H1 (cell line): ENCODE measurements around the gene RPL23. TPM values are rescaled to one million over a fixed set of nuclear protein-coding genes. Genes with fewer than 3 reads are reported as not detected.

ENCODE experiments used
- CTCF ChIA-PET: fragments of 300-600 bp; sonication (Branson Sonifier 250); formaldehyde crosslinking; loops from one replicate; lab custom pipeline; 2021; ENCODE audit not compliant: partially characterized antibody; lab: Charles Lee
- POLR2A ChIA-PET: fragments of 300-600 bp; sonication (Branson Sonifier 250); formaldehyde crosslinking; loops from one replicate; lab custom pipeline; 2021; ENCODE audit warnings: inconsistent platforms; ENCODE audit not compliant: partially characterized antibody; lab: Charles Lee
- DNase-seq, 2 experiments: peaks; one replicate each; pipeline versions ENCODE4 v3.0.0 to v3.0.0-alpha.2; 2010 to 2022; ENCODE audit warnings: low spot score in 2 of 2, low read depth in 1 of 2, mixed read lengths in 1 of 2
- FAIRE-seq: peaks from 2 replicates; lab custom pipeline; 2011; peaks lifted over from hg19 to GRCh38; lab: Jason Lieb, UNC
- H2AFZ ChIP-seq: 2 replicates; pipeline ENCODE4 v1.8.1; 2012; ENCODE audit warnings: low read length, inconsistent platforms
- H2AK5ac ChIP-seq: 2 replicates; pipeline ENCODE4 v1.6.1; 2013; ENCODE audit warnings: low read depth, low read length
- H2BK120ac ChIP-seq: replicated peaks from 2 replicates; pipeline ENCODE3; 2013; ENCODE audit warnings: low read depth, low read length, inconsistent platforms
- H2BK12ac ChIP-seq: 2 replicates; pipeline ENCODE4 v1.6.1; 2013; ENCODE audit warnings: low read depth, low read length
- H2BK15ac ChIP-seq: 2 replicates; pipeline ENCODE4 v1.6.1; 2013; ENCODE audit warnings: low read length
- H2BK20ac ChIP-seq: 2 replicates; pipeline ENCODE4 v1.6.1; 2013; ENCODE audit warnings: low read length
- H2BK5ac ChIP-seq: 2 replicates; pipeline ENCODE4 v1.6.1; 2013; ENCODE audit warnings: low read depth, low read length
- H3K14ac ChIP-seq: 2 replicates; pipeline ENCODE4 v1.6.1; 2013; ENCODE audit warnings: inconsistent platforms; ENCODE audit not compliant: insufficient read length
- H3K18ac ChIP-seq: 2 replicates; pipeline ENCODE4 v1.6.1; 2013; ENCODE audit warnings: low read length; ENCODE audit errors: extremely low read depth
- H3K23ac ChIP-seq: 2 replicates; pipeline ENCODE4 v1.6.1; 2013; ENCODE audit warnings: inconsistent platforms; ENCODE audit not compliant: insufficient read length
- H3K23me2 ChIP-seq: 2 replicates; pipeline ENCODE4 v1.6.1; 2013; ENCODE audit warnings: low read depth, low read length
- H3K27ac ChIP-seq: 2 replicates; pipeline ENCODE4 v1.6.1; 2011; ENCODE audit warnings: low read depth, low read length, inconsistent platforms
- H3K27me3 ChIP-seq, 4 experiments: replicated peaks in 1 of 4; 1 replicate in 1 of 4; 2 replicates in 3 of 4; pipeline versions ENCODE4 v1.6.1 to v1.8.1; 2011 to 2013; ENCODE audit warnings: low read length in 3 of 4, mild to moderate bottlenecking in 3 of 4, inconsistent platforms in 2 of 4, mixed read lengths in 2 of 4, moderate library complexity in 1 of 4; ENCODE audit not compliant: control insufficient read depth in 3 of 4, insufficient read depth in 3 of 4; ENCODE audit errors: extremely low read depth in 1 of 4
- H3K36me3 ChIP-seq, 4 experiments: 2 replicates each; pipeline versions ENCODE4 v1.6.1 to v1.8.1; 2011 to 2013; ENCODE audit warnings: mild to moderate bottlenecking in 4 of 4, low read length in 3 of 4, moderate library complexity in 2 of 4, control low read depth in 1 of 4, inconsistent platforms in 1 of 4; ENCODE audit not compliant: insufficient read depth in 4 of 4, control insufficient read depth in 2 of 4
- H3K4ac ChIP-seq: replicated peaks from 2 replicates; pipeline ENCODE3; 2013; ENCODE audit warnings: low read length, low read depth, mixed read lengths, inconsistent platforms; ENCODE audit not compliant: insufficient read length
- H3K4me1 ChIP-seq, 4 experiments: replicated peaks in 1 of 4; 1 replicate in 1 of 4; 2 replicates in 3 of 4; pipeline versions ENCODE4 v1.6.1 to v1.8.1; 2011 to 2013; ENCODE audit warnings: low read length in 3 of 4, inconsistent platforms in 2 of 4, mixed read lengths in 1 of 4; ENCODE audit not compliant: insufficient read depth in 4 of 4, control insufficient read depth in 3 of 4
- H3K4me2 ChIP-seq, 2 experiments: 2 replicates each; pipeline versions ENCODE4 v1.6.1 to v1.8.1; 2011 to 2013; ENCODE audit warnings: low read depth in 2 of 2, low read length in 2 of 2, control low read depth in 1 of 2, inconsistent platforms in 1 of 2, mild to moderate bottlenecking in 1 of 2; ENCODE audit not compliant: insufficient read depth in 1 of 2
- H3K4me3 ChIP-seq, 4 experiments: fragments of 200-600, 300-600 bp in 1 of 4; sonication (generic), shearing (Covaris generic), sonication (Bioruptor Twin) in 1 of 4; 2 replicates each; pipeline versions ENCODE4 v1.5.1 to v1.8.1; 2011 to 2016; ENCODE audit warnings: low read length in 4 of 4, low read depth in 3 of 4, control low read depth in 2 of 4, inconsistent platforms in 2 of 4, mild to moderate bottlenecking in 2 of 4, mixed read lengths in 1 of 4, moderate library complexity in 1 of 4; ENCODE audit not compliant: insufficient read depth in 2 of 4; ENCODE audit errors: extremely low read depth in 1 of 4
- H3K56ac ChIP-seq: replicated peaks from 2 replicates; pipeline ENCODE3; 2013; ENCODE audit warnings: low read depth, mild to moderate bottlenecking, mixed read lengths, low read length, inconsistent platforms; ENCODE audit not compliant: insufficient read length
- H3K79me1 ChIP-seq: 2 replicates; pipeline ENCODE4 v1.6.1; 2013; ENCODE audit warnings: low read depth, low read length, control low read depth
- H3K79me2 ChIP-seq, 2 experiments: 2 replicates each; pipeline versions ENCODE4 v1.6.1 to v1.8.1; 2012 to 2013; ENCODE audit warnings: low read length in 2 of 2, mild to moderate bottlenecking in 2 of 2, inconsistent platforms in 1 of 2; ENCODE audit not compliant: insufficient read depth in 2 of 2, control insufficient read depth in 1 of 2
- H3K9ac ChIP-seq, 4 experiments: replicated peaks in 1 of 4; 1 replicate in 1 of 4; 2 replicates in 3 of 4; pipeline versions ENCODE4 v1.6.1 to v1.8.1; 2011 to 2013; ENCODE audit warnings: low read depth in 3 of 4, low read length in 3 of 4, control low read depth in 2 of 4, mild to moderate bottlenecking in 2 of 4, moderate library complexity in 2 of 4, inconsistent platforms in 1 of 4; ENCODE audit errors: extremely low read depth in 1 of 4
- H3K9me3 ChIP-seq, 2 experiments: 2 replicates each; pipeline versions ENCODE4 v1.6.1 to v1.8.1; 2012 to 2013; ENCODE audit warnings: mild to moderate bottlenecking in 2 of 2, moderate library complexity in 2 of 2, control low read depth in 1 of 2, inconsistent platforms in 1 of 2, low read depth in 1 of 2, low read length in 1 of 2, mixed read lengths in 1 of 2; ENCODE audit not compliant: insufficient read depth in 2 of 2
- H4K20me1 ChIP-seq, 2 experiments: replicated peaks in 1 of 2; 2 replicates each; pipeline versions ENCODE3 to v1.8.1; 2011 to 2013; ENCODE audit warnings: inconsistent platforms in 2 of 2, low read length in 2 of 2, mild to moderate bottlenecking in 1 of 2; ENCODE audit not compliant: insufficient read depth in 2 of 2, control insufficient read depth in 1 of 2
- H4K5ac ChIP-seq: 2 replicates; pipeline ENCODE4 v1.6.1; 2013; ENCODE audit warnings: low read length, low read depth, mixed read lengths, inconsistent platforms; ENCODE audit not compliant: insufficient read length
- H4K8ac ChIP-seq: 2 replicates; pipeline ENCODE4 v1.8.0; 2013; ENCODE audit warnings: mild to moderate bottlenecking, moderate library complexity, low read length, inconsistent platforms; ENCODE audit not compliant: insufficient read depth; ENCODE audit errors: extremely low read depth
- H4K91ac ChIP-seq: replicated peaks from 2 replicates; pipeline ENCODE3; 2013; ENCODE audit warnings: low read length, mixed read lengths, inconsistent platforms; ENCODE audit not compliant: insufficient read length
- GABPA ChIP-seq: IDR thresholded peaks from 2 replicates; pipeline ENCODE4 v1.6.1; 2011; ENCODE audit warnings: mild to moderate bottlenecking, low read length, moderate library complexity, borderline replicate concordance; ENCODE audit not compliant: insufficient read depth
- MAFK ChIP-seq: IDR thresholded peaks from 2 replicates; pipeline ENCODE4 v1.6.1; 2012; ENCODE audit warnings: low read depth, mild to moderate bottlenecking, improper control_type of control experiment, low read length
- RAD21 ChIP-seq, 2 experiments: IDR thresholded peaks in 1 of 2; conservative IDR thresholded peaks in 1 of 2; 2 replicates each; pipeline ENCODE4 v1.6.1; 2011; ENCODE audit warnings: low read depth in 2 of 2, low read length in 2 of 2, improper control_type of control experiment in 1 of 2, inconsistent platforms in 1 of 2, mild to moderate bottlenecking in 1 of 2, moderate library complexity in 1 of 2
- SAP30 ChIP-seq: fragments of 300-600 bp; sonication (generic); IDR thresholded peaks from 2 replicates; pipeline ENCODE4 v1.7.1; 2012; ENCODE audit warnings: low read length, moderate library complexity, mild to moderate bottlenecking, inconsistent platforms; ENCODE audit not compliant: insufficient read depth, insufficient replicate concordance
- SIX5 ChIP-seq: IDR thresholded peaks from 2 replicates; pipeline ENCODE4 v1.6.1; 2011; ENCODE audit warnings: mild to moderate bottlenecking, low read depth, low read length
- SRF ChIP-seq: IDR thresholded peaks from 2 replicates; pipeline ENCODE4 v1.6.1; 2011; ENCODE audit warnings: mild to moderate bottlenecking, low read depth, low read length, moderate library complexity
- WGBS, 2 experiments: shearing (Covaris generic) in 1 of 2; methylation state at CpG; one replicate each; pipeline versions ENCODE4 v1.1.6 to v1.1.7; 2013 to 2015; ENCODE audit warnings: low lambda C conversion rate in 2 of 2, mixed read lengths in 2 of 2, inconsistent platforms in 1 of 2, low coverage in 1 of 2, missing lambda C conversion rate in 1 of 2; ENCODE audit not compliant: insufficient replicate concordance in 2 of 2, insufficient coverage in 1 of 2, insufficient read length in 1 of 2; ENCODE audit errors: extremely low coverage in 1 of 2, missing lambda C conversion rate in 1 of 2; 5-methylcytosine and 5-hydroxymethylcytosine counted together
- long read RNA-seq, 2 experiments: library from RNA in 1 of 2; library from capped mRNA in 1 of 2; stranded (forward); transcript quantifications; one replicate each; pipeline ENCODE4 v2.0.0, GENCODE V29; 2021; ENCODE audit warnings: inconsistent platforms in 1 of 2
- polyA minus RNA-seq, 3 experiments: library from RNA; depleted of rRNA, polyadenylated mRNA; stranded (reverse); fragments of >200 nt; gene quantifications; 1 replicate in 2 of 3; 2 replicates in 1 of 3; pipeline ENCODE4 v1.2.3, GENCODE V29; 2011
- polyA plus RNA-seq, 7 experiments: library from polyadenylated mRNA; depleted of rRNA in 3 of 7; stranded (reverse) in 5 of 7; unstranded in 2 of 7; fragments of >200 nt in 5 of 7; fragments of 200-250 nt in 2 of 7; gene quantifications; 1 replicate in 5 of 7; 2 replicates in 1 of 7; 4 replicates in 1 of 7; pipeline versions ENCODE4 v1.2.1 to v1.2.3, GENCODE V29; 2011 to 2013; ENCODE audit warnings: missing spikeins in 2 of 7, mixed read lengths in 2 of 7
- total RNA-seq: library from RNA; stranded (reverse); fragmentation: NEBNext Ultra II Directional; extraction: Animal tissue kit (Norgen Biotek cat#: 25700); gene quantifications from 2 replicates; pipeline ENCODE4 v1.2.1, GENCODE V29; 2021

Gene RPL23
- 2,091 and 2,148 TPM in 2 replicates for total RNA-seq
- polyA plus RNA-seq (2011; rRNA removed) = 1,486 and 2,502 TPM in 2 replicates
- polyA plus RNA-seq (2011; cell fraction: cytosol; rRNA removed) = 3,173 TPM
- polyA plus RNA-seq (2011; cell fraction: nucleus; rRNA removed) = 510 TPM
- polyA plus RNA-seq (2012, experiment 1 of 2) = 2,897 to 3,886 TPM (median 3,522 TPM) in 4 replicates
- 3,306 TPM for polyA plus RNA-seq (2012, experiment 2 of 2)
- 4,125 TPM for polyA plus RNA-seq (2013, experiment 1 of 2)
- polyA plus RNA-seq (2013, experiment 2 of 2) = 4,130 TPM
- polyA minus RNA-seq (2011; rRNA and poly(A)+ RNA removed) = 442 and 458 TPM in 2 replicates
- 903 TPM for polyA minus RNA-seq (2011; cell fraction: cytosol; rRNA and poly(A)+ RNA removed)
- polyA minus RNA-seq (2011; cell fraction: nucleus; rRNA and poly(A)+ RNA removed) = 264 TPM
- long read RNA-seq, experiment 1, transcript RPL23-206 (5 exons, 2,821 nt) = major isoform, 1,012 of 1,712 reads
- long read RNA-seq, experiment 1, transcript RPL23-210 (2 exons, 429 nt) = minor isoform, 30 of 1,712 reads
- long read RNA-seq, experiment 1, transcript RPL23-203 (6 exons, 625 nt) = minor isoform, 6 of 1,712 reads
- long read RNA-seq, experiment 1, partial matches to known transcripts = 617 of 1,712 reads
- long read RNA-seq, experiment 1, other reads (novel, unspliced or antisense) = 41 of 1,712 reads
- long read RNA-seq, experiment 2, transcript RPL23-206 (5 exons, 2,821 nt) = major isoform, 11 of 18 reads
- long read RNA-seq, experiment 2, partial matches to known transcripts = 6 of 18 reads
- long read RNA-seq, experiment 2, other reads (novel, unspliced or antisense) = 0 of 18 reads

DNA sequence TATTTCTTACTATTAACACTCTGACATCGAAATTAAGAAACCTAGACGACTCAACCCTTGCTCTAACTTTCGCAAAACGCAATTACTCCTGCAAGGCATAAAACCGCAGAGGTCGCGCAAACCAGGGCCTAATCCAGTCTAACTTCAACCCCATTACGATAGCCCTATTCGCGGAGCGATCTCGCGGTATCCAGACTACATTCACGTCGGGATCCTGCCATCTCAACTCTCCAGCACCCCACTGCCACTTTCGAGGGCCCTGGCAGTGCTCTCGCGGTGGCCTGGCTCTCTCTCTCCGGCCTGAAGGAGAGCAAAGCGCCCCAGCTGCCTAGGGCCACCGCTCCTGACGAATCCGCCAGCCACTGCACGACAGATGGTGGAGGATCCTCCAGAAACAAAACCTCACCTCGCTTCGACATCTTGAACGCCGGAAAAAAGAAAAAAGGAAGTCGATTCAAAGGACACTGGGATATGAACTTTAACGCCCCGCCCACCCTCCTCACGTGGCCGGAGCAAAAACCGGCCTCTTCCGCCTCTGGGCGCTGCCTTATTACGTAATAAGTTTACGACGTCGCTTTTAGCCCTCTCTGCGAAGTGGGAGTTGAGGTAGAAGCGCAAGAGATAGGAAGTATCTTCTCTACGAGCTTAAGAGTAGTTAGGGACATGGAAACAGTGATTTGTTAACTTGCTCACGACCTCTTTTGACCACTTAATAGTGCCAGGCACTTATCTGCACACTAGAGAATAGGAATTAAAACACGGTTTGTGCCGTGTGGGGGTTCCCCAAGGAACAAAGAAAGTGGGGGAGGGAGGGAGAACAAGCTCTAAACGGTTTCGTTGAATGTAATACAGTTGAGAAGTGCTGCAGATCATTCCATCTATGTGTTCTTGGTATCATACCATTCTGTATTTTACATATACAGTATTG, at the start of gene RPL23:
Gene RPL23 (minus strand): TSS at position 430 of the 928 bp plus-strand sequence. CDS start 11 bp downstream, at position 419.
- peak within 1 kb of the TSS; percentile 94 for H4K5ac ChIP-seq
- peak within 1 kb of the TSS; percentile 63 for H3K14ac ChIP-seq
- peak within 1 kb of the TSS; percentile 87 for H2AK5ac ChIP-seq
- peak within 1 kb of the TSS; percentile 100 for H3K4ac ChIP-seq
- no peaks in the 10 kb centered on the region for H3K27me3 ChIP-seq
- H3K23ac ChIP-seq = no peak within 1 kb of the TSS
- DNase-seq = peak; percentile 85 to 90
- H3K4me1 ChIP-seq = peaks cover 3 to 10% (median 5%) of the 10 kb centered on the region in 4 experiments; a peak in 5 of 7 replicates
- FAIRE-seq = no peak
- H3K4me3 ChIP-seq = peak within 1 kb of the TSS; percentile 90 to 100 (median 97)
- no peak within 1 kb of the TSS for H2BK20ac ChIP-seq
- H2AFZ ChIP-seq = peak within 1 kb of the TSS; percentile 72
- peak within 1 kb of the TSS; percentile 99 for H2BK5ac ChIP-seq
- H2BK12ac ChIP-seq = peak within 1 kb of the TSS; percentile 94; the same call in 1 of the 2 replicates
- no peak within 1 kb of the TSS for H2BK15ac ChIP-seq
- peak within 1 kb of the TSS; percentile 99; the same call in 1 of the 2 replicates for H4K8ac ChIP-seq
- H3K9me3 ChIP-seq = no peaks in the 10 kb centered on the region
- peaks cover 37 to 45% (median 42%) of the 10 kb centered on the region in 4 experiments for H3K36me3 ChIP-seq
- no peak within 1 kb of the TSS for H2BK120ac ChIP-seq
- H3K56ac ChIP-seq = peak within 1 kb of the TSS; percentile 36
- peak within 1 kb of the TSS; percentile 97 for H3K18ac ChIP-seq
- H4K20me1 ChIP-seq = peaks cover 6 to 19% of the 10 kb centered on the region in 2 experiments
- WGBS, 2 experiments = 3% methylated on average over 48 of the region's 48 CpGs; no CpG with 5 or more reads in 1 of the 2 experiments
- CTCF ChIA-PET = interaction anchor here (0.6 to 2.6 kb wide), 16 partner anchors 10 to 768 kb away, joined by 3 to 10 read pairs (median 4); no protein-coding TSS in a partner anchor
- H3K27ac ChIP-seq = peak within 1 kb of the TSS; percentile 97
- H3K79me1 ChIP-seq = no peaks in the 10 kb centered on the region; the same call in none of the 2 replicates
- POLR2A ChIA-PET = interaction anchor here (0.8 to 15.5 kb wide), 44 partner anchors 16 to 347 kb away, joined by 3 to 468 read pairs (median 4); partner anchors contain the start of genes CWC25, FBXO47, LASP1 and LASP1NB
- peak within 1 kb of the TSS; percentile 93 to 99 (median 96) for H3K9ac ChIP-seq
- H4K91ac ChIP-seq = peak within 1 kb of the TSS; percentile 90
- H3K4me2 ChIP-seq = peak within 1 kb of the TSS; percentile 88 to 95
- H3K23me2 ChIP-seq = peaks cover 10% of the 10 kb centered on the region
- peaks cover 22 to 35% of the 10 kb centered on the region in 2 experiments for H3K79me2 ChIP-seq
- no peak for TF ChIP-seq SAP30
- TF ChIP-seq SRF = peak; percentile 79
- TF ChIP-seq GABPA = no peak
- no peak for TF ChIP-seq SIX5
- TF ChIP-seq RAD21 (IDR thresholded peaks at IDR 0.05 in 1 of 2, conservative IDR thresholded peaks at IDR 0.05 in 1 of 2; ENCODE audit: low read depth in 2 of 2, low read length in 2 of 2) = no peak
- TF ChIP-seq MAFK = no peak
